CD14-positive monocyte (primary cell): ENCODE measurements around the gene B3GNT8. TPM values are rescaled to one million over a fixed set of nuclear protein-coding genes. Genes with fewer than 3 reads are reported as not detected.
A peak's percentile ranks its signal among the peaks of the same experiment; 100 is the strongest.

ENCODE experiments used
- DNase-seq, 3 donors: peaks; one replicate each; pipeline ENCODE4 v3.0.0-alpha.2; 2011 to 2022
- H2AFZ ChIP-seq: 2 replicates; pipeline ENCODE4 v1.6.0; 2012; ENCODE audit warnings: mild to moderate bottlenecking, low read depth, low read length, inconsistent platforms; ENCODE audit not compliant: insufficient read depth, poor library complexity, severe bottlenecking
- H3K27ac ChIP-seq, 2 donors: 1 replicate in 1 of 2; 2 replicates in 1 of 2; pipeline ENCODE4 v1.5.1; 2012 to 2013; ENCODE audit warnings: low read length in 2 of 2, control low read depth in 1 of 2, inconsistent platforms in 1 of 2, low read depth in 1 of 2, mild to moderate bottlenecking in 1 of 2
- H3K27me3 ChIP-seq, 2 donors: one replicate each; pipeline versions ENCODE4 v1.6.0 to v1.6.1; 2011 to 2013; ENCODE audit warnings: low read length in 2 of 2; ENCODE audit not compliant: control insufficient read depth in 2 of 2, insufficient read depth in 2 of 2
- H3K36me3 ChIP-seq, 2 donors: replicated peaks in 1 of 2; 1 replicate in 1 of 2; 2 replicates in 1 of 2; pipeline versions ENCODE4 v1.5.1 to v1.6.1; 2012 to 2013; ENCODE audit warnings: low read length in 2 of 2, control low read depth in 1 of 2, inconsistent platforms in 1 of 2, mild to moderate bottlenecking in 1 of 2; ENCODE audit not compliant: insufficient read depth in 2 of 2, control insufficient read depth in 1 of 2
- H3K4me1 ChIP-seq, 2 donors: 1 replicate in 1 of 2; 2 replicates in 1 of 2; pipeline versions ENCODE4 v1.5.1 to v1.6.1; 2012 to 2013; ENCODE audit warnings: low read length in 2 of 2, control low read depth in 1 of 2, inconsistent platforms in 1 of 2, mild to moderate bottlenecking in 1 of 2, moderate library complexity in 1 of 2; ENCODE audit not compliant: insufficient read depth in 2 of 2, control insufficient read depth in 1 of 2
- H3K4me2 ChIP-seq: replicated peaks from 2 replicates; pipeline ENCODE3; 2012; ENCODE audit warnings: low read length, moderate library complexity, mild to moderate bottlenecking; ENCODE audit not compliant: poor library complexity, severe bottlenecking; ENCODE audit errors: extremely low read depth
- H3K4me3 ChIP-seq, 3 experiments: fragments of 200-600 bp in 1 of 3; sonication (generic) in 1 of 3; replicated peaks in 1 of 3; 1 replicate in 2 of 3; 2 replicates in 1 of 3; pipeline ENCODE4 v1.5.1; 2011 to 2013; ENCODE audit warnings: low read length in 3 of 3, mild to moderate bottlenecking in 3 of 3, control low read depth in 2 of 3, low read depth in 2 of 3, inconsistent platforms in 1 of 3, moderate library complexity in 1 of 3
- H3K79me2 ChIP-seq: 2 replicates; pipeline ENCODE4 v1.6.0; 2012; ENCODE audit warnings: mild to moderate bottlenecking, control low read depth, inconsistent platforms, low read length, moderate library complexity; ENCODE audit not compliant: insufficient read depth
- H3K9ac ChIP-seq: 2 replicates; pipeline ENCODE4 v1.6.0; 2017; ENCODE audit warnings: low read length, mild to moderate bottlenecking; ENCODE audit not compliant: insufficient read depth, poor library complexity, severe bottlenecking
- H3K9me3 ChIP-seq, 2 donors: replicated peaks in 1 of 2; 1 replicate in 1 of 2; 2 replicates in 1 of 2; pipeline versions ENCODE4 v1.5.1 to v1.6.1; 2012 to 2013; ENCODE audit warnings: low read length in 2 of 2, control low read depth in 1 of 2; ENCODE audit not compliant: control insufficient read depth in 1 of 2, insufficient read depth in 1 of 2
- H4K20me1 ChIP-seq: 2 replicates; pipeline ENCODE4 v1.6.0; 2012; ENCODE audit warnings: mild to moderate bottlenecking, low read length, control low read depth, moderate library complexity; ENCODE audit not compliant: insufficient read depth
- H3K27ac Mint-ChIP-seq, 7 donors: one replicate each; pipeline ENCODE4 v1.8.0; 2020; ENCODE audit warnings: mild to moderate bottlenecking in 7 of 7, mixed read lengths in 7 of 7, moderate library complexity in 6 of 7, inconsistent platforms in 2 of 7
- H3K27me3 Mint-ChIP-seq, 3 donors: one replicate each; pipeline ENCODE4 v1.8.0; 2021 to 2022; ENCODE audit warnings: low read depth in 3 of 3, mild to moderate bottlenecking in 3 of 3, mixed read lengths in 3 of 3, moderate library complexity in 3 of 3, inconsistent platforms in 1 of 3
- H3K36me3 Mint-ChIP-seq, 2 donors: one replicate each; pipeline ENCODE4 v1.8.0; 2020; ENCODE audit warnings: mixed read lengths in 2 of 2, inconsistent platforms in 1 of 2, mild to moderate bottlenecking in 1 of 2
- H3K4me1 Mint-ChIP-seq: one replicate; pipeline ENCODE4 v1.8.0; 2020; ENCODE audit warnings: mild to moderate bottlenecking, mixed read lengths
- H3K4me3 Mint-ChIP-seq, 2 donors: one replicate each; pipeline ENCODE4 v1.8.0; 2020; ENCODE audit warnings: mild to moderate bottlenecking in 2 of 2, mixed read lengths in 2 of 2, moderate library complexity in 1 of 2
- H3K9me3 Mint-ChIP-seq, 7 donors: one replicate each; pipeline ENCODE4 v1.8.0; 2020 to 2022; ENCODE audit warnings: mixed read lengths in 7 of 7, mild to moderate bottlenecking in 6 of 7, moderate library complexity in 6 of 7, inconsistent platforms in 2 of 7
- WGBS: methylation state at CpG from one replicate; pipeline ENCODE4 v1.1.5; 2013; ENCODE audit warnings: missing lambda C conversion rate; ENCODE audit not compliant: insufficient coverage; 5-methylcytosine and 5-hydroxymethylcytosine counted together
- intact Hi-C, 2 donors: fragments of 100-400 bp; cut with micrococcal nuclease; formaldehyde crosslinking; loops; one replicate each; pipeline versions ENCODE4 v1.15.0 to v1.15.1; 2023
- polyA plus RNA-seq, 3 donors: library from polyadenylated mRNA; depleted of rRNA in 1 of 3; unstranded in 2 of 3; stranded (reverse) in 1 of 3; fragments of 300-500 nt in 2 of 3; fragments of >200 nt in 1 of 3; fragmentation: Illumina TruSeq in 2 of 3; gene quantifications; 1 replicate in 2 of 3; 2 replicates in 1 of 3; pipeline ENCODE4 v1.2.3, GENCODE V29; 2012 to 2021
- TF ChIP-seq, protein P1 (sequence below): fragments of 200-600 bp; IDR thresholded peaks from one replicate; pipeline ENCODE4 v1.8.0; 2022; ENCODE audit warnings: antibody characterized with exemption, mild to moderate bottlenecking

B3GNT8 gene
- polyA plus RNA-seq, 3 donors: 2.9 to 18.9 (median 17.4) TPM

DNA sequence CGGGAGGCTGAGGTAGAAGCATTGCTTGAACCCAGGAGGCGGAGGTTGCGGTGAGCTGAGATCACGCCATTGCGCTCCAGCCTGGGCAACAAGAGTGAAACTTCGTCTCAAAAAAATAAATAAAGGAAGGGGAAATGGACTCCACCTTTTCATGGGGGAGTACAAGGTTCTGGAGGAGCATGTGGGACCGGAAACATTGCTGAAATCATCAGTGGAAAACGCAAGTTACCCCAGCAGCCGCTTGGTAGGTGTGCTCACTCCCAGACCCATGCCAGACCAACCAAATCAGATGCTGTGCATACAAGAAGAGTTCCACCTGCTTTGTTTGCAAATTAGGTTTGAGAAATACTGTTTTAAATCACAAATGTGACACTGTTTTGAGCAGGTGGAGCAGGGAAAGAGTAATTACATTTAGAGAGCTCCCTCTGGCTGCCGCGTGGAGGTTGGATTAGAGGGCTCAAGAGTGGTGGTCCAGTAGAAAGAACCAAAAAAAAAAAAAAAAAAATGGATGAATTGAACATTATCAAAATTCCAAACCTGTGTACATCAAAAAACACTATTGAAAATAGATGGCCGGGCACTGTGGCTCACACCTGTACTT lies 20.7 kb upstream of the B3GNT8 start:
- Histone ChIP-seq H3K4me3 (no peak overlapping the region), H2AFZ (no peak overlapping the region), H3K4me1 (peaks cover 15 to 21% of the 10 kb centered on the region in 2 donors), H4K20me1 (no peaks in the 10 kb centered on the region), H3K36me3 (no peaks in the 10 kb centered on the region), H3K9ac (no peak overlapping the region), H3K79me2 (no peaks in the 10 kb centered on the region), H3K27me3 (peaks cover 0 to 6% of the 10 kb centered on the region in 2 donors), H3K9me3 (no peaks in the 10 kb centered on the region), H3K27ac (no peak overlapping the region), H3K4me2 (no peak overlapping the region)
- Mint-ChIP-seq H3K4me3 (peak overlapping the region in 1 of 2 donors; percentile 62), H3K4me1 (peaks cover 25% of the 10 kb centered on the region), H3K27ac (no peak overlapping the region), H3K27me3 (peaks cover 15 to 32% (median 22%) of the 10 kb centered on the region in 3 donors), H3K9me3 (peaks cover 0 to 4% (median 0%) of the 10 kb centered on the region in 7 donors), H3K36me3 (no peaks in the 10 kb centered on the region)
- 61% methylated on average over 6 of the region's 12 CpGs for WGBS
- intact Hi-C loops: loop anchor here in 1 of 2 donors (2.0 to 10.0 kb wide), 2 partner anchors 87 to 123 kb away; no protein-coding TSS in a partner anchor
- no peak for DNase-seq
- TF ChIP-seq, protein P1, sequence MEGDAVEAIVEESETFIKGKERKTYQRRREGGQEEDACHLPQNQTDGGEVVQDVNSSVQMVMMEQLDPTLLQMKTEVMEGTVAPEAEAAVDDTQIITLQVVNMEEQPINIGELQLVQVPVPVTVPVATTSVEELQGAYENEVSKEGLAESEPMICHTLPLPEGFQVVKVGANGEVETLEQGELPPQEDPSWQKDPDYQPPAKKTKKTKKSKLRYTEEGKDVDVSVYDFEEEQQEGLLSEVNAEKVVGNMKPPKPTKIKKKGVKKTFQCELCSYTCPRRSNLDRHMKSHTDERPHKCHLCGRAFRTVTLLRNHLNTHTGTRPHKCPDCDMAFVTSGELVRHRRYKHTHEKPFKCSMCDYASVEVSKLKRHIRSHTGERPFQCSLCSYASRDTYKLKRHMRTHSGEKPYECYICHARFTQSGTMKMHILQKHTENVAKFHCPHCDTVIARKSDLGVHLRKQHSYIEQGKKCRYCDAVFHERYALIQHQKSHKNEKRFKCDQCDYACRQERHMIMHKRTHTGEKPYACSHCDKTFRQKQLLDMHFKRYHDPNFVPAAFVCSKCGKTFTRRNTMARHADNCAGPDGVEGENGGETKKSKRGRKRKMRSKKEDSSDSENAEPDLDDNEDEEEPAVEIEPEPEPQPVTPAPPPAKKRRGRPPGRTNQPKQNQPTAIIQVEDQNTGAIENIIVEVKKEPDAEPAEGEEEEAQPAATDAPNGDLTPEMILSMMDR: no peak

DNA sequence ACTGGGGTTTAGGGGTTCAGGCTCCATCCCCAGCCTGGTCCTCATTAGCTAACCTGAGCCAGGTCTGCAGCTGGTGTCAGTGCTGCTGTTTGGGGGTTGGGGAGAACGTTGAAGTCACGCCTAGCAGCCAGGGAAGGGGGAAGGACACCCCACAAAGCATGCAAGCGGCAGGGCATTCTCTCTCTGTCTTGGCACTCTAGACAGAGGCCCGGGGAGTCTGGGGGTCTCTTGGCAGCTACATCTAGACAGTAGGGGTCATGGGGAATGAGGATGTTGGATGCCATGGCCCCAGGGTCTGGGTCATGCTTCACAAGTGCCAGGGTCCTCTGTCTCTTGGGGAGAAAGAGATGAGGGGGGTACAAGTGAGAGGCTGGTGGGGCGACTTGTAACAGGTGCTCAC lies 18.4 kb upstream of the B3GNT8 start:
- H3K4me3 Mint-ChIP-seq: no peak overlapping the region
- H3K9me3 Mint-ChIP-seq: peaks cover 0 to 4% (median 0%) of the 10 kb centered on the region in 7 donors
- Histone ChIP-seq H3K27ac (no peak overlapping the region), H4K20me1 (no peaks in the 10 kb centered on the region), H3K4me2 (no peak overlapping the region), H3K79me2 (no peaks in the 10 kb centered on the region), H3K9me3 (no peaks in the 10 kb centered on the region), H3K4me3 (no peak overlapping the region), H3K4me1 (peaks cover 21 to 25% of the 10 kb centered on the region in 2 donors), H3K9ac (no peak overlapping the region), H3K36me3 (no peaks in the 10 kb centered on the region), H3K27me3 (peaks cover 0 to 6% of the 10 kb centered on the region in 2 donors), H2AFZ (no peak overlapping the region)
- 70% methylated on average over 5 of the region's 5 CpGs for WGBS
- peaks cover 15 to 28% (median 22%) of the 10 kb centered on the region in 3 donors for H3K27me3 Mint-ChIP-seq
- no peak for DNase-seq
- H3K27ac Mint-ChIP-seq: no peak overlapping the region
- intact Hi-C loops: loop anchor here in 1 of 2 donors (10.0 kb wide), 1 partner anchor 89 kb away; no protein-coding TSS in a partner anchor
- TF ChIP-seq, protein P1: no peak
- no peaks in the 10 kb centered on the region for H3K36me3 Mint-ChIP-seq
- H3K4me1 Mint-ChIP-seq: peaks cover 34% of the 10 kb centered on the region
